ENCODE results near the gene TMEM150A. TPM values are rescaled to one million over a fixed set of nuclear protein-coding genes. Genes with fewer than 3 reads are reported as not detected.

Gene TMEM150A
- total and polyA plus RNA-seq, 2 of the 13 experiments (the other 11 are each of a cell fraction or from before 2014, with no cell fraction given), result 30.1 to 70.4 TPM

DNA sequence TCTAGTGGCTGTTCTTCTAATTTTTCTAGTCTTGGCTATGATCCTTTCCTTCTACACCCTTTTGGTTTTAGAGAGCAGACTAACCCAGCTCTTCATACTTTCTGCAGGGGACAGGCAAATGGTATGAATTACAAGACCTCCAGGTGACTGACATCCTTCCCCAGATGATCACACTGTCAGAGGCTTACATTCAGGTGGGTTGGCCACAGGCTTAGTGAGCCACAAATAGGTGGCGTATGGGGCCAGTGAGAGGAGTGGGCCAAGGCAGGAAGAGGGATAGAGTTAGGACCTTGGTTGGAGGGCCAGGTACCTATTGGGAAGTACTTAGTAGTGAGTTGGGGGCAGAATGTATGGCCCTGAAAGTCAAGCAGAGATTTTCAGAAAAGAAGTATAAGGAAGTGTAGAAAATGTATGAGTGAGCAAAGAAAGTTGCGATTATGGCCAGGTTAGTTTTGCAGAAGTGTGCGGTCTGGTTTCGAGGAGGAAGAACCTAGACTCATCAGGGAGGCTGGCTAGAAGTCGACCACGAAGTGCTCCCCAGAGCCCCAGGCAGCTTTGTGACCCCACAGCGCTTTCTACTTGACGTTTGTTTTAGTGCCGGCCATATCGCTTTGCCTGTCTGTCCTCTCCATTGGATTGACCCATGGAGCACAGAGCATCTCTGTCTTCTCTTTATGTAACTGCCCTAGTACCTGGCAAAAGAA, 45.5 kb upstream of the TMEM150A start (continued):
- no peak for TF ChIP-seq ZNF616 (CRISPR knock-in tag; IDR thresholded peaks at IDR 0.05; ENCODE audit: low read depth)

DNA sequence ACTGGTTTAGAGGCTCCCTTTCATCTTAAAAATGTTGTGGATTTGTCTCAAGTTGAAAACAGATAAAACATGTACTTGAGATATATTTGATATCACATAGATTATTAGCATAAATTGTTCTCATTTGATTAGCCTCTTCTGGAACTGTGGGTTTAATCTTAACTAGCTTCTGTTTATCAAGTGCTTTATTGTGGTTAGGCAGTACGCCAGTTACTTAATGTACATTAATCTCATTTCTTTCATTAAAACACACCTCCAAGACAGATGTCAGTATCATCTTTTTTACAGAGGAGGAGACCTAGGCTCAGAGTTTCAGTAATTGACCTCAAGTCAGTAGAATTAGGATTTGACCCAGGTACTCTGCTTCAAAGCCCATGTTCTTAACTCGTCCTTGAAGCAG, 43.7 kb upstream of the TMEM150A start:
- in situ Hi-C loops (cut with HindIII; ENCODE audit: extremely low pct_ligation_motif_present, low pct_unique_long_range_greater_than_20kb), result no loop called here
- no peak overlapping the region for H3K4me3 ChIP-seq (replicated peaks in 1 of 3; ENCODE audit: insufficient read depth in 1 of 3, low read depth in 2 of 3, low read length in 3 of 3)
- no peaks in the 10 kb centered on the region for H3K79me2 ChIP-seq (ENCODE audit: insufficient read depth, low read length)
- no peaks in the 10 kb centered on the region for H4K20me1 ChIP-seq (ENCODE audit: insufficient read depth, low read length)
- no peak overlapping the region for H3K27ac ChIP-seq (ENCODE audit: extremely low read length, insufficient read depth, low read length)
- no peak for FAIRE-seq
- H3K4me2 ChIP-seq (ENCODE audit: low read depth, low read length), result no peak overlapping the region
- CTCF ChIA-PET (ENCODE audit: low intra/inter-chr PET ratio, low total read pairs), result no interaction called here
- H2AFZ ChIP-seq (ENCODE audit: low read length), result no peak overlapping the region
- ATAC-seq, result no peak
- TF ChIP-seq, protein P1, sequence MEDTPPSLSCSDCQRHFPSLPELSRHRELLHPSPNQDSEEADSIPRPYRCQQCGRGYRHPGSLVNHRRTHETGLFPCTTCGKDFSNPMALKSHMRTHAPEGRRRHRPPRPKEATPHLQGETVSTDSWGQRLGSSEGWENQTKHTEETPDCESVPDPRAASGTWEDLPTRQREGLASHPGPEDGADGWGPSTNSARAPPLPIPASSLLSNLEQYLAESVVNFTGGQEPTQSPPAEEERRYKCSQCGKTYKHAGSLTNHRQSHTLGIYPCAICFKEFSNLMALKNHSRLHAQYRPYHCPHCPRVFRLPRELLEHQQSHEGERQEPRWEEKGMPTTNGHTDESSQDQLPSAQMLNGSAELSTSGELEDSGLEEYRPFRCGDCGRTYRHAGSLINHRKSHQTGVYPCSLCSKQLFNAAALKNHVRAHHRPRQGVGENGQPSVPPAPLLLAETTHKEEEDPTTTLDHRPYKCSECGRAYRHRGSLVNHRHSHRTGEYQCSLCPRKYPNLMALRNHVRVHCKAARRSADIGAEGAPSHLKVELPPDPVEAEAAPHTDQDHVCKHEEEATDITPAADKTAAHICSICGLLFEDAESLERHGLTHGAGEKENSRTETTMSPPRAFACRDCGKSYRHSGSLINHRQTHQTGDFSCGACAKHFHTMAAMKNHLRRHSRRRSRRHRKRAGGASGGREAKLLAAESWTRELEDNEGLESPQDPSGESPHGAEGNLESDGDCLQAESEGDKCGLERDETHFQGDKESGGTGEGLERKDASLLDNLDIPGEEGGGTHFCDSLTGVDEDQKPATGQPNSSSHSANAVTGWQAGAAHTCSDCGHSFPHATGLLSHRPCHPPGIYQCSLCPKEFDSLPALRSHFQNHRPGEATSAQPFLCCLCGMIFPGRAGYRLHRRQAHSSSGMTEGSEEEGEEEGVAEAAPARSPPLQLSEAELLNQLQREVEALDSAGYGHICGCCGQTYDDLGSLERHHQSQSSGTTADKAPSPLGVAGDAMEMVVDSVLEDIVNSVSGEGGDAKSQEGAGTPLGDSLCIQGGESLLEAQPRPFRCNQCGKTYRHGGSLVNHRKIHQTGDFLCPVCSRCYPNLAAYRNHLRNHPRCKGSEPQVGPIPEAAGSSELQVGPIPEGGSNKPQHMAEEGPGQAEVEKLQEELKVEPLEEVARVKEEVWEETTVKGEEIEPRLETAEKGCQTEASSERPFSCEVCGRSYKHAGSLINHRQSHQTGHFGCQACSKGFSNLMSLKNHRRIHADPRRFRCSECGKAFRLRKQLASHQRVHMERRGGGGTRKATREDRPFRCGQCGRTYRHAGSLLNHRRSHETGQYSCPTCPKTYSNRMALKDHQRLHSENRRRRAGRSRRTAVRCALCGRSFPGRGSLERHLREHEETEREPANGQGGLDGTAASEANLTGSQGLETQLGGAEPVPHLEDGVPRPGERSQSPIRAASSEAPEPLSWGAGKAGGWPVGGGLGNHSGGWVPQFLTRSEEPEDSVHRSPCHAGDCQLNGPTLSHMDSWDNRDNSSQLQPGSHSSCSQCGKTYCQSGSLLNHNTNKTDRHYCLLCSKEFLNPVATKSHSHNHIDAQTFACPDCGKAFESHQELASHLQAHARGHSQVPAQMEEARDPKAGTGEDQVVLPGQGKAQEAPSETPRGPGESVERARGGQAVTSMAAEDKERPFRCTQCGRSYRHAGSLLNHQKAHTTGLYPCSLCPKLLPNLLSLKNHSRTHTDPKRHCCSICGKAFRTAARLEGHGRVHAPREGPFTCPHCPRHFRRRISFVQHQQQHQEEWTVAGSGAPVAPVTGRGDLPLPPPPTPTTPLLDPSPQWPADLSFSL (CRISPR knock-in tag; IDR thresholded peaks at IDR 0.05), result no peak
- TF ChIP-seq FOSL2 (CRISPR knock-in tag; IDR thresholded peaks at IDR 0.05) (no peak), ZSCAN9 (CRISPR knock-in tag; IDR thresholded peaks at IDR 0.05; ENCODE audit: borderline replicate concordance) (no peak), ELF4 (CRISPR knock-in tag; IDR thresholded peaks at IDR 0.05; ENCODE audit: borderline replicate concordance) (no peak), AGO2 (optimal IDR thresholded peaks at IDR 0.05; ENCODE audit: low read depth, low read length) (no peak), ZNF354B (CRISPR knock-in tag; IDR thresholded peaks at IDR 0.05) (no peak), TCF12 (IDR thresholded peaks at IDR 0.05) (no peak), TCF12 (CRISPR knock-in tag; IDR thresholded peaks at IDR 0.05) (no peak), TOE1 (CRISPR knock-in tag; IDR thresholded peaks at IDR 0.05) (no peak), ZNF232 (CRISPR knock-in tag; IDR thresholded peaks at IDR 0.05; ENCODE audit: borderline replicate concordance) (no peak), ZNF879 (CRISPR knock-in tag; IDR thresholded peaks at IDR 0.05) (no peak), ZFAT (CRISPR knock-in tag; conservative IDR thresholded peaks at IDR 0.05) (no peak), ZKSCAN5 (CRISPR knock-in tag; IDR thresholded peaks at IDR 0.05) (no peak), ZFX (CRISPR knock-in tag; IDR thresholded peaks at IDR 0.05; ENCODE audit: low read depth) (no peak), SRSF9 (IDR thresholded peaks at IDR 0.05; ENCODE audit: borderline replicate concordance, insufficient read depth, low read depth, low read length, poor library complexity, severe bottlenecking) (no peak), ELF3 (CRISPR knock-in tag; IDR thresholded peaks at IDR 0.05) (no peak), REL (CRISPR knock-in tag; conservative IDR thresholded peaks at IDR 0.05) (no peak)
- WGBS (ENCODE audit: low lambda C conversion rate), result 96% methylated on average over 2 of the region's 2 CpGs
- no peak for DNase-seq (ENCODE audit: low spot score)
- POLR2A ChIA-PET, result no interaction called here
- BruUV-seq (replicated peaks), result no TSS peak
- peaks cover 49 to 95% of the 10 kb centered on the region in 2 experiments for H3K36me3 ChIP-seq (replicated peaks in 1 of 2; ENCODE audit: control insufficient read depth in 1 of 2, insufficient read depth in 2 of 2, low read length in 2 of 2)
- no peaks in the 10 kb centered on the region for H3K9me3 ChIP-seq (ENCODE audit: low read length)
- no peaks in the 10 kb centered on the region for H3K27me3 ChIP-seq (ENCODE audit: control insufficient read depth in 1 of 2, insufficient read depth in 2 of 2, low read length in 2 of 2)
- H3K9ac ChIP-seq (ENCODE audit: insufficient read depth, low read depth, low read length), result no peak overlapping the region
- intact Hi-C loops (cut with micrococcal nuclease; ENCODE audit: unreplicated experiment), result no loop called here
- H3K4me1 ChIP-seq (ENCODE audit: insufficient read depth, low read length), result no peaks in the 10 kb centered on the region
